HCT116 (cell line): ENCODE measurements around the gene GAK.

Experiments used
- CEBPB ChIP-seq: IDR thresholded peaks from 2 replicates; pipeline ENCODE4 v1.6.1; 2012; ENCODE audit warnings: low read depth
- CTCF ChIP-seq, 3 experiments: fragments of 200-600 bp in 1 of 3; sonication (generic) in 1 of 3; IDR thresholded peaks in 2 of 3; conservative IDR thresholded peaks in 1 of 3; 2 replicates each; pipeline ENCODE4 v1.5.1; 2012 to 2017; ENCODE audit warnings: low read depth in 2 of 3, low read length in 2 of 3, antibody characterized with exemption in 1 of 3, borderline replicate concordance in 1 of 3, control low read depth in 1 of 3, mild to moderate bottlenecking in 1 of 3, mixed read lengths in 1 of 3, mixed run types in 1 of 3, moderate library complexity in 1 of 3; ENCODE audit not compliant: insufficient read depth in 1 of 3
- EGR1 ChIP-seq: IDR thresholded peaks from 2 replicates; pipeline ENCODE4 v1.6.1; 2012; ENCODE audit warnings: low read depth
- FOSL1 ChIP-seq: IDR thresholded peaks from 2 replicates; pipeline ENCODE4 v1.6.1; 2012; ENCODE audit warnings: low read depth
- POLR2AphosphoS5 ChIP-seq: IDR thresholded peaks from 2 replicates; pipeline ENCODE4 v1.6.1; 2011; ENCODE audit warnings: mild to moderate bottlenecking, low read depth, low read length, moderate library complexity
- TF ChIP-seq, protein P1 (sequence below): IDR thresholded peaks from 2 replicates; pipeline ENCODE4 v1.6.1; 2012
- TF ChIP-seq, protein P2 (sequence below): IDR thresholded peaks from 2 replicates; pipeline ENCODE4 v1.6.1; 2012

DNA sequence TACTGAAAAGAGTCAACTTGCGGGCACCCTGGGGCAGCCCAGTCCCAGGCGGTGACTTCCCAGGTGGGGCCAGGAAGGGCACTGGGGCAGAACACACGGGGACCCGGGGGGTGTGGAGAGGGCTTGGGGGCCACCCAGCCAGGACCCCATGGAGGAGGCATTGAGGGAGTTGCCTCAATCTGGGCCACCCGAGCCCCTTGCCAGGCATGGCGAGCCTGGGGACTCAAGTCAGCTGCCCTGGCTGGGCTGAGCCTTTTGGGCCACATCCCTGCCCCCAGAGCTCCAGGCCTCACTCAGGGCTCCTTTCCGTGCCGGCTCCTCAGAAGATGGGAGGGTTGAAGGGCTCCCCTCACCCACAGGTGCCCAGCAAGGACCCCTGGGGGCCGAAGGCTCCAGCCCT, 99.6 kb downstream of the GAK start:
- TF ChIP-seq CTCF (IDR thresholded peaks at IDR 0.05 in 2 of 3, conservative IDR thresholded peaks at IDR 0.05 in 1 of 3; ENCODE audit: borderline replicate concordance in 1 of 3, insufficient read depth in 1 of 3, low read depth in 2 of 3, low read length in 2 of 3) (no peak), POLR2AphosphoS5 (no peak), EGR1 (no peak), CEBPB (no peak), FOSL1 (no peak)
- TF ChIP-seq, protein P1, sequence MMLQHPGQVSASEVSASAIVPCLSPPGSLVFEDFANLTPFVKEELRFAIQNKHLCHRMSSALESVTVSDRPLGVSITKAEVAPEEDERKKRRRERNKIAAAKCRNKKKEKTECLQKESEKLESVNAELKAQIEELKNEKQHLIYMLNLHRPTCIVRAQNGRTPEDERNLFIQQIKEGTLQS = no peak
- TF ChIP-seq, protein P2, sequence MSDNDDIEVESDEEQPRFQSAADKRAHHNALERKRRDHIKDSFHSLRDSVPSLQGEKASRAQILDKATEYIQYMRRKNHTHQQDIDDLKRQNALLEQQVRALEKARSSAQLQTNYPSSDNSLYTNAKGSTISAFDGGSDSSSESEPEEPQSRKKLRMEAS = no peak
